ENCODE data around the gene KLHL17. TPM values are rescaled to one million over a fixed set of nuclear protein-coding genes. Genes with fewer than 3 reads are reported as not detected.

Gene KLHL17
- total and polyA plus RNA-seq, 9 of the 15 experiments (the other 6 are each of a cell fraction or from before 2014, with no cell fraction given) = 0.14 to 84.8 (median 13.0) TPM

GRCh38 chr1:938088-938683 is 22.2 kb upstream of the KLHL17 start (continued):
- no peak for TF ChIP-seq PYGO2 (tag; IDR thresholded peaks at IDR 0.05)
- peak; percentile 7 for TF ChIP-seq PCBP1 (IDR thresholded peaks at IDR 0.05; ENCODE audit: low read depth, low read length, poor library complexity, severe bottlenecking)
- peak; percentile 32; the same call in 1 of the 2 replicates for TF ChIP-seq NFIC (IDR thresholded peaks at IDR 0.05)
- TF ChIP-seq MYNN (IDR thresholded peaks at IDR 0.05) = 0 out of 2 replicates have a peak, but pooled peaks have one; percentile 50
- no peak for TF ChIP-seq MYNN (CRISPR knock-in tag; IDR thresholded peaks at IDR 0.05)
- 0 out of 4 replicates have a peak, but pooled peaks of 1 of the 2 experiments have one; percentile 29 for TF ChIP-seq MLLT1 (IDR thresholded peaks at IDR 0.05)
- no peak for TF ChIP-seq ZNF76 (CRISPR knock-in tag; IDR thresholded peaks at IDR 0.05; ENCODE audit: borderline replicate concordance)
- no peak for TF ChIP-seq ZNF518B (CRISPR knock-in tag; IDR thresholded peaks at IDR 0.05)
- TF ChIP-seq E2F6 (IDR thresholded peaks at IDR 0.05; ENCODE audit: borderline replicate concordance in 1 of 2, extremely low read depth in 1 of 2, insufficient read depth in 1 of 2, insufficient read length in 1 of 2, low read depth in 1 of 2, low read length in 1 of 2, poor library complexity in 1 of 2, severe bottlenecking in 1 of 2) = peak in 1 of 2 experiments; percentile 4
- no peak for TF ChIP-seq SMAD2 (IDR thresholded peaks at IDR 0.05; ENCODE audit: low read depth, low read length)
- peak; percentile 72; the same call in 1 of the 2 replicates for TF ChIP-seq ZBTB5 (IDR thresholded peaks at IDR 0.05)
- peak; percentile 55 for TF ChIP-seq ZFX (CRISPR knock-in tag; IDR thresholded peaks at IDR 0.05)
- TF ChIP-seq DIDO1 (tag; IDR thresholded peaks at IDR 0.05; ENCODE audit: low read depth) = no peak
- peak; percentile 41 for TF ChIP-seq EGR1 (conservative IDR thresholded peaks at IDR 0.05)
- 0 out of 2 replicates have a peak, but pooled peaks have one; percentile 44 for TF ChIP-seq GABPB1 (CRISPR knock-in tag; IDR thresholded peaks at IDR 0.05)
- TF ChIP-seq LCOR (CRISPR knock-in tag; IDR thresholded peaks at IDR 0.05) = peak; percentile 82; the same call in 1 of the 2 replicates
- TF ChIP-seq ZBTB33 (CRISPR knock-in tag; IDR thresholded peaks at IDR 0.05) = peak; percentile 71
